HG03196 (cell line): ENCODE measurements around the gene DOK1.
"Not testable (repeated sequence)": the region's sequence is repeated elsewhere in the genome, so short reads cannot be mapped to it uniquely, and the experiment has no call there.

Experiments
- ATAC-seq: cut with Tn5 transposase; IDR thresholded peaks from one replicate; pipeline ENCODE4 v1.9.1; 2021; ENCODE audit not compliant: unreplicated experiment

Gene DOK1

GRCh38 chr2:74548285-74548899, 6.1 kb upstream of the DOK1 start:
- no peak for ATAC-seq

DNA sequence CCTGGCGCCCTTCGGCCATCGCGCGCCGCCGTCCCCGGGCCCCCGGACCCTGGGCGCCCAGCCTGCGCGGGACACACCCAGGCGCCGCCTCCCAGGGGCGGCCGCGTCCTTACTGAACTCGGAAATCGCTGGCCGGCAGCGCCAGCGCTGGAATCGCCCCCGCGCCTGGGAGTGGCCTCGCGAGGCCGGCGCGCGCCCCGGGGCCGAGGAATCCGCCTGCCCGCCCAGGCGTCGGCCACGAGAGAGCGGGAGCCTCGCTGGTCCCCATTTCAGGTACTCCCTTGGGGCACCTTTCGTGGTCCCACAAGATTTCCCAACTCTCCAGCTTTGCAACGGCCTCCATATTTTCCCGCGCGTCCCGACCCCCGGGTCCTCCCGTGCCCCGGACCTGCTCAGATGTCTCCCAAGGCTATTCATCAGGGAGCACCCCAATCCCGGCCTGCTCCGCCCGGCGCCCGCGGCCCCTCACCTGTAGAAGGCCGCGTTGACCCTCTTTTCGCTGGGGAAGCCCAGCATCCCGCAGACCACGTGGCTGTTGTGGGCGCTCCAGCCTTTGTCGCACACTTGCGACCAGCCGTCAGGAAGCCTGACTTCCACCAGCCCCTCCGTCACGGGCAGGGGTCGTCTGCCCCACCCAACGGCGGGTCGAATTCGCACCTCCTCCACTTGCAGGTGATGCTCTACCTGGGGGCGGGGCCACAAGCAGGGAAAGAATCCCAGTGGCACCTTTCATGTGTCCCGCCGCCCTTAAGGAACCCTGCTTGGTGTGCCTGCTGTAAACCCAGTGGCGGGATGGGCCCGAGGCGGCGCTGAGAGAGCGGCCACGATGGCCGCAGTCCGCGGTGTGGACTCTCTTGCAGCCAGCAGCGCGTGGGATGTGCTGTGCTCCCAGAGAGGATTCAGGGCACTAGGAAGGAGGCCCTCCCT, 5.4 kb upstream of the DOK1 start:
- ATAC-seq, result no peak

GRCh38 chr2:74550231-74550630, 4.3 kb upstream of the DOK1 start:
- ATAC-seq, result no peak

DNA sequence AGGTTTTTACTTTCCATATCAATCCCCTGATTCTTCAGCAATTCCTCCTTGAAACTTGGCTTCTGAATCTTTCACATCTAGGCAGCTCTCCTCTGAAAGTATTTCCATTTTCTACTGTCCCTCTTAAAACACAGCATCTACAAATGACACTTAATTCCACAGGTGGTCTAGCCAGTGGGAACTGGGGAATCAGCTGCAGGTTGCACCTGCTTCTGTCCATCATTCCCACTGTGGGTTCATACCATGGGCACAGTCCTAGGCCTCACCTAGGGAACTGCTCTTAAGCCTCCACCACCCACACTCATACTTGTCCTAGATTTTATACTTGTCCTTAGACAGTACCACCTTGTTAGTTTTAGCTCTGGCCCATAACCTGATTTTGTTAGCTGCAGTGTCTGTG, 3.0 kb upstream of the DOK1 start:
- no peak for ATAC-seq

DNA sequence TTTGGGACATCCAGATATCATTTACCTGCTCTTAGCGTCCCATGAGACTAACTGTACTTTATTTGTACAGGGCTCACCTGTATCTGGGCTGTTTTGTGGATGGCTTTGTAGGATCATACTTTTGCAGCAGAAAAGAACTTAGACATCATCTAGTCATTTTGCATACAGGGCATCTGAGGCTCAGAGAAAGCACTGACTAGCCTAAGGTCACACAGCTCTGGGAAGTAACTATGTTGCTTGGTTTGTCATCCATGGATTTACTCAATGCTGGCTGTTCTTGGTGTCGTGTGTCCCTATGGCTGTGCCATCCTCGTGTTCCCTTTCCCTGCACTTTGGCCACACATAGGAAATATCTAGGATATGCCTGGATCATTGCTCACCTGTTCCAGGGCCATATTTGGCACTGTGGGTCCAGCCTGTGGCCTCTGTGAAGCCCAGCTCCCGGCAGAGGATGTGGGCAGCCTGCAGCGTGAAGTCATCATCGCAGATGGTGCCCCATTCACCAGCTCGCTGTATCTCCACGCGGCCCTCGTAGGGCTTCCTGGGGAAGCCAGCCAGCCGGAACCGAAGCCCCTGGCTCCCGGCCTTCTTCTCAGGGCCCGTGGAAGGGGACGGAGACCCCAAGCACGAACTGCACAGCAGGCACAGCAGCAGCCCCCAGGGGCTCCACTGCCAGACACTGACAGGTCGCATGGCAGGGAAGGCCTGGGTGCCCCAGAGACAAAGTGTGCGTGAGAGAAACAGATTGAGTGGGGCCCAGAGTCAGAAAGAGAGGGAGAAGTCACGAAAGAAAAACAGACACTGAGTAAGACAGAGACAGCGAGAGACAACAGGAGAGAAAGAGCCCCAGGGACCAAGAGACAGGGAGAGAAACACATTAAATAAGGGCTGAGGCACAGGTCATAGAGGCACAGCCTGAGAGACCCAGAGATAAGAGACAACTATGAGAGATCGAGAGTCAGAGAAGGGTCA, 2.3 kb upstream of the DOK1 start:
- no peak for ATAC-seq

DNA sequence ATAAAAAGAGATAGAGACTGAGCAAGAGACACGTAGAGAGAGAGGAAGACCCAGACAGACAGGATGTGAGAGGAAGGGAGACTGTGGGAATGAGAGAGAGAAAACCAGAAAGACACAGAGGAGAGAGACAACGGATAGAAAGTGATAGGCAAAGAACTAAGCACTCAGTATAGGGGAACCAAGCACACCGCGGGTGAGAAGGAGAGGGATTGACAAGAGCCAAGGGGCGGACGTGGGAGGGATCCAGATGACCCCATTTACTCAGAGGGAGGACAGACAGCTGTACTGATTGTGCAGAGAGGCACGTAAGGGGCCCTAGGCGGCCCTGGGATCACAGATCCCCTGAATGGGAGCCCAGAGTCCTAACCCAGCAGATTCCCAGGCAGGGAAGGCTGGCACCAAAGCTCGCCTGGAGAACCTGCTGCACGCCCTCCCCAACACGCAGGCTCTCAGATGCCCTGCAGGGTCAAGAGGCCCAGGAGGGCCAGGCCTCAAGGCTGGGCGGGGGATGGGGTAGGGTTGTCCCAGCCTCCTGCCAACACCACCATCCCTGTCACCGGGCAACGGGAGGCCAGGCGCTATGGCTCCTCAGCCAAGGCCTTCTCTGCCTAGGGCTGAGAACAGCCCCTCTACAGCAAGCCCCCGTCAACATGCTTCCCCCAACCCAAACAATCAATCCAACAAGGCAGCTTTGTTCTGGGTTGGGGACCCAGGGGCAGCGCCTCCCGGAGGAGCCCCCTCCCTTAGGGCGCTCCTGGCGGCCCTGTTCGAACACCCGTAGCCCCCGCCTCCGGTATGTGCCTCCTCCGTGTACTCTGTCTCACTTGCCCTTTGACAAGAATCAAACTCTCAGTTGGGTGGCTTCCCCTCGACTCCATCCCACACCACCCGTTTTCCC, 1.4 kb upstream of the DOK1 start:
- ATAC-seq, result no peak

- ATAC-seq, result no peak
Observed at GRCh38 chr2:74554820-74555531, 456 bp downstream of the DOK1 start.

DNA sequence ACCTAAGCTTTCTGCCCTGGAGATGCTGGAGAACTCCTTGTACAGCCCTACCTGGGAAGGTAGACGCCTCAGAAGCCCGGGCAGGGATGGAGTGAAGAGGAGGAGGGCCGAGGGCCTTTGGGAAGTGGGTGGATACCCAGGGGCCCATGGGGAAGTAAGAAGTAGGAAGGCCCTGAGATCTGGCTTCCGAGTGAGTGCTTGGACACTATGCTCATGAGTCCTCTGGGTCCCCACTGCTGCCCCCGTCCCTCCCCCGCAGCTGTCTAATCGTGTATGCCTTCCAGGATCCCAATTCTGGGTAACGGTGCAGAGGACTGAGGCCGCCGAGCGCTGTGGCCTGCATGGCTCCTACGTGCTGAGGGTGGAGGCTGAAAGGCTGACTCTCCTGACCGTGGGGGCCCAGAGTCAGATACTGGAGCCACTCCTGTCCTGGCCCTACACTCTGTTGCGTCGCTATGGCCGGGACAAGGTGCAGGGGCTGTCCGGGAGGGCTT, 1.1 kb downstream of the DOK1 start:
- no peak for ATAC-seq

- ATAC-seq, result no peak
Observed at GRCh38 chr2:74556159-74556558, 1.6 kb downstream of the DOK1 start.

- no peak for ATAC-seq
Observed at GRCh38 chr2:74556831-74557370, 2.4 kb downstream of the DOK1 start.

GRCh38 chr2:74558284-74559230, 4.0 kb downstream of the DOK1 start:
- ATAC-seq, result no peak

DNA sequence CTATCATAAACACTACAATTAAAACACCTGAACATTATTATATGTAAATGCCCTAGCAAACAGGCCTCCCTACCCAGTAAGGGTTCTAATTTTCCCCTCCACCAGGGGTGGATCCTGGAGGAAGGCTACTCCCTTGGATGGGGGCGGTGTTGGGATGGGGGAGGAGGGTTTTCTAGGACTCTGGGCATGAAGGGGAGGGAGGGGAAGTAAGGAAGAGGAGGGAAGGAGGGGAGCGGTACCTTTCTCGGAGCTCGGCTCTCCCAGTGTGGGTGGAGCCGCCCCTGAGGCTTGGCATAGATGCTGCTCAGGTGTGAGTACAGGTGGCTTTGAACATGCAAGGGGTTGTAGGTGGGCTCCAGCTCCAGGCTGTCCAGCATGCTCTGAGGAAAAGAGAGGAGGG, 5.4 kb downstream of the DOK1 start:
- no peak for ATAC-seq

DNA sequence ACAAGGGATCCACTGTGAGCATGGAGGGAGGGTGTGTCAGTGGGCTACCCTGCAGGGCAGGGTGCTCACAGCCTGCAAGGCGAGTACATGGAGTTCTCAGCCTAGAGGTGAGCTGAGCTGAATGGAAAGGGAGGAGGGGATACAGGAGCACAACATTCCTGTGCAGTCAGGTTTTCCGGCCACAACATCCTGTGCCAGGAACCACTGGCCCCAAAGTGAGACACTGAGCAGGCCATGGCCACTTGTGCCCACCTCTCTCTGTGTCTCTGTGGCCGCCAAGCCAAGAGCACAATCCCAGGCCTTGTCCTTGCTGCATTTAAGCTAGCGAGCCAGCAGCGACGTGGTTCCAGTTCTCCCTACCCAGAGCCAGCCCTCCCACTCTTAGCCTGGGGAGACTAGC, 6.1 kb downstream of the DOK1 start:
- no peak for ATAC-seq

GRCh38 chr2:74561022-74561421, 6.5 kb downstream of the DOK1 start:
- ATAC-seq, result not testable (repeated sequence)

DNA sequence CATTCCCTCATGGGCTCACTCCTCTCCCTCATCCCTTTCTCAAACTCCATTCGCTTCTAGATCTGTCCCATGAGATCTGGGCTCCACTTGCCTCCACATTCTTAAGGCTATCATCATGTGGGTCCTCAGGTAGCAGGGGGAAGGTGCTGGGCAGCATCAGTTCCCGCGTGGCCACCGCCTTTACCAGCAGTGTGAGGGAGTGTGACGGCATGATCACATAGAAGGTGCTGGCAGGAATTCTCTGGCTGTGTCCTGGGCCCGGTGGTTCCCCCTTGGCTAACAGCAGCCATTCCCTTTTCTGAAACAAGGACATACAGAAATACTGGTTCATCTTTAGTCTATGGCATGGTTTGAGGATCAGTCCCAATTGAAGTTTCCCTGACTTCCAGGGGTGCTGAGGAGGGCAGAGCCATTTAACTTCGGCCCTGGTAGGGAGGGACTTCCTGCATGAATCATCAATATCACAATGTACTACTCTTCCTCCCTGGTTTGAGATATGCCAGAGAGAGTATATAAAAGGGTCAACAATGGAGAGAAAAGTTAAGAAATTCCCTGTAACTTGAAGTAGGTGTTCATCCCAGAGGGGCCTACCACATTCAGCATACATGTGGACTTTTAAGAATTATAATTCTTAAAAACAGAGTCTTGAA, 7.7 kb downstream of the DOK1 start:
- no peak for ATAC-seq

GRCh38 chr2:74564222-74564621, 9.7 kb downstream of the DOK1 start:
- no peak for ATAC-seq

DNA sequence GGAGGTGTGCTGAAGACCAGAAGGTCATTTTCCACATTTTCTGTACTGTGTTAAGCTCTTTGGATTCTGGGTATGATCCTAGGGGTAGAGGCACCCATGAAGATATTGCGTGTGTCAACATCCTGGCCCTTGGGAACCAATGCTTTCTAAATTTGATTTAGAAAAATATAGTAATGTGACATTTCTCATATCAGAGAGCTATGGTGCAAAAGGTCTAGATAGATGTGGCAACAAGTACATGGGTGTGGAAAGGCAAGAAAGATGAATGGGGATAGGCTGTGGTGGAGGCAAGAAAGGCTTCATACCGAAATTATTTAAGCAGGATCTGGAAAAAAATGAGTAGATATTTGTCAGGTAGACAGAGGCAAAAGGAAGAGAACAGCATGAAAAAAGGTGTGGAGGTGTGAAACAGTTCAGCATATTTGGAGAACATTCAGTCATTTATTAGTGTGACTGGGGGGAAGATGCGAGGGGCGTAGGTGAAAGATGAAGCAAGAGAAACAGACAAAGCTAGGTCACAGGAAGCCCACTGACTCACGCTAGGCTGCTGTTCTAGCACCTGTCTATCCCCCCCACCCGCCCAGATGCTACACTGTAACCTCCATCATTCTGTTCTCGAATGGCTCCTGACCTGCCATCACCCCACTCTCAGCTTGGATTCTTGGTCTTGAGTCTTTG, 11.7 kb downstream of the DOK1 start:
- no peak for ATAC-seq
